ENCODE results near the gene DCLK1. TPM values are rescaled to one million over a fixed set of nuclear protein-coding genes. Genes with fewer than 3 reads are reported as not detected.

DCLK1 gene
- total RNA-seq = not detected in 2 replicates

DNA sequence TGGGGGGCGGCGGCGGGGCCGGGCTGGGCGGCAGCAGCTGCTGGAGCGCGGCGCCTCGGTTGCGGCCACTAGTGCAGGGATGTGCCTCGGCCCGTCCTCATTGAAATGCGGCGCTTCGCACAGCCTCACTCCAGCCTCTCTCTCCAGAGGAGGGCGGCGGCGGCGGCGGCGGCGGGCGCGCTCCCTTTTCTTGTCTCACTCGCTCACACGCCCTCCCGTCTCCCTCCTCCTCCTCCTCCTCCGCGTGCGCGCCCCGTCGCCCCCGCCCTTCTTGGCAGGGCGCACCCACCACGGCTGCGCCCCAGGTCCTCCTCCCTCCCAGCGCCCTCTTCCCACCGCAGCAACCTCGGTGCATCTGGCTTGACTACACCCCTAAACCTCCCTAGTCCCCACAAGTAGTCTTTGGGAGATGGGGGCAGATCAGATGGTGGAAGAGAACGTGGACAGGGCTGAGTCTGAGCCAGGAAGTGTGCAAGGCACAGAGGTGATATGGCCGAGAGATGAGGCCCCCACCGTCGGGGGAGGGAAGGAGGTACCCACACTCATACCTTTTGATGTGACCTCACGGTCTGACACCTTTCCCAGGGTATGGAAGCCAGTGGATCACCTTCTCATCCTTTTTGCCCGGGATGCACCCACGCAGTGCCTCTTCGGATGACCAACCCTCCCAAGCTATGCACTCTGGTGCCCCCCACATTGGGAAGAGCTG, at the start of gene DCLK1:
TSS of gene DCLK1 (minus strand) at position 161 of the 709 bp plus-strand sequence.
- H3K36me3 Mint-ChIP-seq (ENCODE audit: low read depth) = no peaks in the 10 kb centered on the region
- no peak within 1 kb of the TSS for H3K4me3 Mint-ChIP-seq
- DNase-seq = no peak
- no peak for ATAC-seq (ENCODE audit: low read depth)
- no peaks in the 10 kb centered on the region for H3K4me1 Mint-ChIP-seq
- no peaks in the 10 kb centered on the region for H3K9me3 Mint-ChIP-seq
- no peak within 1 kb of the TSS for H3K27ac Mint-ChIP-seq
- CTCF ChIA-PET = no interaction called here
- peaks cover 19% of the 10 kb centered on the region for H3K27me3 Mint-ChIP-seq
- TF ChIP-seq, protein P1, sequence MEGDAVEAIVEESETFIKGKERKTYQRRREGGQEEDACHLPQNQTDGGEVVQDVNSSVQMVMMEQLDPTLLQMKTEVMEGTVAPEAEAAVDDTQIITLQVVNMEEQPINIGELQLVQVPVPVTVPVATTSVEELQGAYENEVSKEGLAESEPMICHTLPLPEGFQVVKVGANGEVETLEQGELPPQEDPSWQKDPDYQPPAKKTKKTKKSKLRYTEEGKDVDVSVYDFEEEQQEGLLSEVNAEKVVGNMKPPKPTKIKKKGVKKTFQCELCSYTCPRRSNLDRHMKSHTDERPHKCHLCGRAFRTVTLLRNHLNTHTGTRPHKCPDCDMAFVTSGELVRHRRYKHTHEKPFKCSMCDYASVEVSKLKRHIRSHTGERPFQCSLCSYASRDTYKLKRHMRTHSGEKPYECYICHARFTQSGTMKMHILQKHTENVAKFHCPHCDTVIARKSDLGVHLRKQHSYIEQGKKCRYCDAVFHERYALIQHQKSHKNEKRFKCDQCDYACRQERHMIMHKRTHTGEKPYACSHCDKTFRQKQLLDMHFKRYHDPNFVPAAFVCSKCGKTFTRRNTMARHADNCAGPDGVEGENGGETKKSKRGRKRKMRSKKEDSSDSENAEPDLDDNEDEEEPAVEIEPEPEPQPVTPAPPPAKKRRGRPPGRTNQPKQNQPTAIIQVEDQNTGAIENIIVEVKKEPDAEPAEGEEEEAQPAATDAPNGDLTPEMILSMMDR (IDR thresholded peaks at IDR 0.05) = no peak
- POLR2A ChIA-PET = no interaction called here
- intact Hi-C loops (cut with micrococcal nuclease) = no loop called here

DNA sequence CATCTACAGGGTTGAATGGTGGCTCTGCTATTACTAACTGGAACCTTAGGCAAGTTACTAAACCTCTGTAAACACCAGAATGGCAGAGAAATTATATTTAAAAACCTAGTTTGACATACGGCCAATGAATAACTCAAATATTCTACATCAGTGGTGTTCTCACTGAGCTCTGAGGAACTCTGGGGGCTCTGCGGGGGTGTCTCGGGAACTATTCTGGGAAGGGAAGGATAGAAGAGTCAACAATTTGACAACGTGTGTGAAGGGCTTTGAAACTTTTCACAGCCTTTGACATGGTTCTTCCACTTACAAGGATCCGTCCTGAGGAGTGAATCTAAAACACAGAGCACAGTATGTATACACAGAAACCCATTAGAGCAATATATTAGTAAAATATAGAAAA, 44.4 kb upstream of the DCLK1 start:
- ATAC-seq (ENCODE audit: low read depth) (no peak), DNase-seq (no peak)
- Mint-ChIP-seq H3K27me3 (no peaks in the 10 kb centered on the region), H3K4me1 (no peaks in the 10 kb centered on the region), H3K9me3 (no peaks in the 10 kb centered on the region), H3K27ac (no peak overlapping the region), H3K4me3 (no peak overlapping the region), H3K36me3 (ENCODE audit: low read depth) (no peaks in the 10 kb centered on the region)
- intact Hi-C loops (cut with micrococcal nuclease) = no loop called here
- CTCF ChIA-PET = no interaction called here
- TF ChIP-seq, protein P1 (IDR thresholded peaks at IDR 0.05) = no peak
- POLR2A ChIA-PET = no interaction called here

DNA sequence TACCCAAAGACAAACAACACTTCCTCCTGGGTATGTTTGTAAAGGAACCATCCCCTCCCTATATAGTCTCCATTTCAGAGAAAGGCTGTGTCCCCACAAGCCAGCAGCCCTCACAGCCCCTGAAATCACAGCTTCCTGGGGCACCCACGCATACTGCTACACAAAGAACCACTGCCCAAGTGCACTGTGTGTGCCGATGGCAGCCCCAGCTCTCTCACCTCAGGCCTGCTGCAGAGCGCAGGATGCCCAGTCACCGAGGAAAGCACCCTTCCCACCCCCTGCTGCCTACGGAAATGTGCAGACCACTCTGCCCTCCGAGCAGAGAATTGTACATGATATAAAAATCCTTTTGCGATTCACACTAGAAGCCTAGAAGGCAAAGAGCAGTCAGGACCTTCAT, 43.7 kb upstream of the DCLK1 start:
- Mint-ChIP-seq H3K27ac (no peak overlapping the region), H3K9me3 (no peaks in the 10 kb centered on the region), H3K4me3 (no peak overlapping the region), H3K36me3 (ENCODE audit: low read depth) (no peaks in the 10 kb centered on the region), H3K27me3 (no peaks in the 10 kb centered on the region), H3K4me1 (no peaks in the 10 kb centered on the region)
- DNase-seq (no peak), ATAC-seq (ENCODE audit: low read depth) (no peak)
- ChIA-PET CTCF (no interaction called here), POLR2A (no interaction called here)
- intact Hi-C loops (cut with micrococcal nuclease) = no loop called here
- TF ChIP-seq, protein P1 (IDR thresholded peaks at IDR 0.05) = no peak

DNA sequence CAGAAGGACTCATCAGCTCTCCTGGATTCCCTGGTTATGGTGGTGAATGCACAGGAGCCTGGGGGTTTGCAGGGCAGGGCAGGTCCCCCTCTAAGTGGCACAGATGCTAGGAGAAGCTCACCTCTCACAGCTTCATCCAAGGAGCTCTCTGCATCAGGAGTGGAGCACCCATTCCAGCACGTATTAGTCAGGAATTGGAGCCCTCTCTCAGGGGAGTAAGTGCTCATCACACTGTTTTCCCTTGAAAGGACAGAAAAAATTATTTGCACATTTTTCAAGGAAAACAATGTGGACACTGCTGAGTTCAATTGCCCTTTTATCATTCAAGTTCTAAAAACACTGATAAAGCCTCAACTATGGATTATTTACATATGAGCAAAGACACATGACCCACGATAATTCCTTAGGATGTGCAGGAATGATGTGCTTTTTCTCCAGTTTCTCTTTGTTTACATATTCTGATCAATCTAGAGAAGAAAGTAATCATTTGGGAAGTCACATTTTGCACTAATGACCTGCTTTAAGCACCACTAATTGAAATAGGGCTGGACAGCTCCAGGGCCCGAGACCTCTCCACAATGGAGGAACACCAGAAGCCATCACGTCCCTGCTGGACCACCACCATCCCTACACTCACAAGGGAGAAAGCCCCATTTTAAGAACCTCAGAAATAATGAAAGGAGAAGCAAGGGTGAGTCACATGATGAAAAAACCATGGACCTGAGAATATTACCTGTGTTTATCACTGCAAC, 42.6 kb upstream of the DCLK1 start:
- no peak overlapping the region for H3K27ac Mint-ChIP-seq
- ChIA-PET POLR2A (no interaction called here), CTCF (no interaction called here)
- TF ChIP-seq, protein P1 (IDR thresholded peaks at IDR 0.05) = no peak
- ATAC-seq (ENCODE audit: low read depth) (no peak), DNase-seq (no peak)
- no peak overlapping the region for H3K4me3 Mint-ChIP-seq
- intact Hi-C loops (cut with micrococcal nuclease) = no loop called here
- H3K27me3 Mint-ChIP-seq = no peaks in the 10 kb centered on the region
- no peaks in the 10 kb centered on the region for H3K36me3 Mint-ChIP-seq (ENCODE audit: low read depth)
- no peaks in the 10 kb centered on the region for H3K9me3 Mint-ChIP-seq
- no peaks in the 10 kb centered on the region for H3K4me1 Mint-ChIP-seq

DNA sequence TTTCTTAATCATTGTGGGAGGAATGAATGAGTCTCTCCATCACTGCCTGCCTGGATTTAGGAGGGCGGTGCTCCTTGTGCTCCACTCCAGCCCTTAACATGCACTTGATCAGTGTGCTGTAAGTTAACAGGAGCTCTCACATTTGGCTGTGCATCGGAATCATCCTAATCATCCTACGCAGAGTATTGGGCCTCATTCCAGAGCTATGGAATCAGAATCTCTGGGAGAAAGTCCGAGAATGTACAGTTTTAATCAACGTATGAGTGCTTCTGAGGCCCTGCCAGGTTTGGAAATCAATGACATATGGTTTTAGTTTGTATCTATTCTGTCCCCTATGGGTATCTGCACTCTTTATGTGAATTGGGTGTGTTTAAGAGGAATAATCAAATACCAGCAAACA, 34.9 kb upstream of the DCLK1 start:
- H3K4me3 Mint-ChIP-seq = no peak overlapping the region
- ChIA-PET POLR2A (no interaction called here), CTCF (no interaction called here)
- H3K27me3 Mint-ChIP-seq = no peaks in the 10 kb centered on the region
- DNase-seq (no peak), ATAC-seq (ENCODE audit: low read depth) (no peak)
- H3K36me3 Mint-ChIP-seq (ENCODE audit: low read depth) = no peaks in the 10 kb centered on the region
- no peaks in the 10 kb centered on the region for H3K4me1 Mint-ChIP-seq
- intact Hi-C loops (cut with micrococcal nuclease) = no loop called here
- H3K9me3 Mint-ChIP-seq = peaks cover 2% of the 10 kb centered on the region
- TF ChIP-seq, protein P1 (IDR thresholded peaks at IDR 0.05) = no peak
- H3K27ac Mint-ChIP-seq = no peak overlapping the region

Measured in activated B cell treated with CpG ODN at 0.5 μM for 24 hours (primary cell).